GM19468 (cell line): ENCODE data around the gene PCDHAC1.

Experiments used
- ATAC-seq: cut with Tn5 transposase; IDR thresholded peaks from one replicate; pipeline ENCODE4 v1.9.1; 2021; ENCODE audit warnings: mild to moderate bottlenecking, moderate library complexity, moderate number of reproducible peaks; ENCODE audit not compliant: unreplicated experiment; ENCODE audit errors: extremely low read depth

The PCDHAC1 gene

GRCh38 chr5:140966293-140967225, 40.5 kb downstream of the PCDHAC1 start, which contains the start of gene PCDHAC2:
TSS of gene PCDHAC2 (plus strand) at chr5:140966476. CDS start at chr5:140966767, 291 bp downstream.
- ATAC-seq, result no peak

DNA sequence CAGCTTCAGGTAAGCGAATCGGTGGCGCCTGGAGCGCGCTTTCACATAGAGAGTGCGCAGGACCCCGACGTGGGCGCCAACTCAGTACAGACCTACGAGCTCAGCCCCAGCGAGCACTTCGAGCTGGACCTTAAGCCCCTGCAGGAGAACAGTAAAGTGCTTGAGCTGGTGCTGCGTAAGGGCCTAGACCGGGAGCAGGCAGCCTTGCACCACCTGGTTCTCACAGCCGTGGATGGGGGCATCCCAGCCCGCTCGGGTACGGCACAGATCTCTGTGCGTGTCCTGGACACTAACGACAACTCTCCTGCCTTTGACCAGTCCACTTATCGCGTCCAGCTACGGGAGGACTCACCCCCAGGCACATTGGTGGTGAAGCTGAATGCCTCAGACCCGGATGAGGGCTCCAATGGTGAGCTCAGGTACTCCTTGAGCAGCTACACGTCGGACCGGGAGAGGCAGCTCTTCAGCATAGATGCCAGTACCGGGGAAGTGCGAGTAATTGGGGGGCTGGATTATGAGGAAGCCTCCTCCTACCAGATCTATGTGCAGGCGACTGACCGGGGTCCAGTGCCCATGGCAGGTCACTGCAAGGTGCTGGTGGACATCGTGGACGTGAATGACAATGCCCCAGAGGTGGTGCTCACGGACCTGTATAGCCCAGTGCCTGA, 41.3 kb downstream of the PCDHAC1 start:
- no peak for ATAC-seq

DNA sequence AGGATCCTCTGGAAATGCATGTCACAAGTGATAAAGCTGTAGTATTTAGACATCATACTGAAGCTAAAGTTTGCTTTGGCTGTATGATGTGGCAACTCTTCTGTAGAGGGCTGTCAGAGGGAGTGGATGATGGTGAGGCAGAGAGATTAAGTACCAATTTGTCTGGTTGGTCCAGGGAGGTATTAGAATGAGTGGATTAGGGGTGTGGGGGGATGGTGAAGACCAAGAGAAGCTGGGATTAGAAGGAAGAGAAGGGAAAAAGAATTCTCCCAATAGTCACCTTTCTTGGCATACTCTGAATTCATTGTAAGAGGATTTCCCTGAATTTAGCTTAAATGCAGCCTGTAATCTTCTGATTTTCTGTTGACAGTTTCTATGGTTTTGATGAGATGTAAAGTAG, 43.8 kb downstream of the PCDHAC1 start:
- no peak for ATAC-seq

DNA sequence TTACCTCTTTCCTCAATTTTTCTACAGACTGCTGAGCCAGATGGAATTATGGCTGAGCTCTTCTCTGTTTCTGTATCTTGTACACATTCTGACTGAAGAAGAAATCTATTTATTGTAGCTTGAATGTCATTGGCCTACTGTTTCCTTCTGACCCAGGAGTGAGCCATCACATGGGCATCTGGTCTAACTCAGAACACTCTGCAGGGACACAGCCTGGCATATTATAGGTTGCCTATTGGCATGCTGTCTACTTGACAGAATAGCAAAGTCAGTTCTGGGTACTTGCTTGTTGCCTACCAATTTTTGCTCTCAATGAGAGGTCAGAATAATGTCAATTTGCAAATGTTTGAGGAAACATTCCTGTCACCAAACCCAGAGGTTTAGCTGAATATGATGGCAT, 47.5 kb downstream of the PCDHAC1 start:
- no peak for ATAC-seq

DNA sequence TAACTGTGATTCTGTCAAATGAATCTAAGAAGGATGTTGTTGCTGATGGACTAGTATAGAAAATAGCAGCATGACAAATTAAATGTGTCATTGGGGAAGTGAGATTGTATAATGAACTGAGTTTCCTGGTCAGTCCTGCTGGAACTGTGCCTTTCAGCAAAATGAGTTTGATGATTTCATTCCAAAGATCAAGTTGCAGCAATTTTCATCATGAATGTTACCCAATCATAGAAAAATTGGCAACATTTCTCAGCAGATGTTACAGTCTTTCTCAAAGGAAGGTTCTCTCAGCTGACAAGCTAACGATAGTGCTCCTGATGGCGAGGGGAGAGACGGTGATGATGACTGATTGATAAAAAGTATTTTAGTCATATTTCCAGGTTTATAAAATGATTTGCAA, 50.9 kb downstream of the PCDHAC1 start:
- no peak for ATAC-seq

DNA sequence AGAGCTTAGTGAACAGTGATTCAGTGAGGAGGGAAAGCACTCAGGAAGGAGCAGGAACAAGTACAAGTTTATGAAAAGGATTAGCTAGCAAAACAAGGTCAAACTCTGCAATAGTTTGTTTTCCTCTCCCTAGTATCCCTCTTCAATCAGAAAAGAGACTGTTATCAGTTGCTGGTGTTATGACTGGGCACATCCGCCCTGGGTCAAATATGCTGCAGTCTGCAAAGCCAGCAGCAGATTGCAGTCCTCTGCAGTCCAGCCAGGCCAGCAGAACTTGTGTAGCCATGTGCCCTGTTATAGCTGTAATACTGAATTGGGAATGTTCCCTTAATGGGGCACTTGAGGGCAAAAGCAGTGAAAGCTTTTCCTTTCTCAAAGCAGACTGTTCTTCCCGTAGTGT, 52.2 kb downstream of the PCDHAC1 start:
- no peak for ATAC-seq

GRCh38 chr5:140978983-140979382, 52.9 kb downstream of the PCDHAC1 start:
- ATAC-seq, result no peak
